Activated CD4-positive, alpha-beta T cell treated with anti-CD3 and anti-CD28 coated beads for 36 hours (primary cell): Measurements from ENCODE around the gene PVR. TPM values are rescaled to one million over a fixed set of nuclear protein-coding genes. Genes with fewer than 3 reads are reported as not detected.

ENCODE experiments used
- ATAC-seq: fragments of 200-7000 bp; cut with Tn5 transposase; one replicate; pipeline ENCODE4 v1.10.0; 2021; ENCODE audit warnings: mild to moderate bottlenecking, moderate library complexity
- CTCF ChIA-PET: fragments of 350-600 bp; sonication (Branson Sonifier 250); formaldehyde crosslinking; loops from one replicate; lab custom pipeline; 2021; ENCODE audit warnings: antibody characterized with exemption; lab: Charles Lee
- POLR2A ChIA-PET: fragments of 350-600 bp; sonication (Branson Sonifier 250); formaldehyde crosslinking; loops from one replicate; lab custom pipeline; 2021; ENCODE audit warnings: antibody characterized with exemption, inconsistent platforms; lab: Charles Lee
- DNase-seq: peaks from one replicate; pipeline ENCODE4 v3.0.0-alpha.2; 2020
- H3K27ac Mint-ChIP-seq: one replicate; pipeline ENCODE4 v1.8.0; 2021; ENCODE audit warnings: mixed read lengths
- H3K27me3 Mint-ChIP-seq: one replicate; pipeline ENCODE4 v1.8.0; 2021; ENCODE audit warnings: mixed read lengths
- H3K36me3 Mint-ChIP-seq: one replicate; pipeline ENCODE4 v1.8.0; 2021; ENCODE audit warnings: low read depth, mixed read lengths
- H3K4me1 Mint-ChIP-seq: one replicate; pipeline ENCODE4 v1.8.0; 2021; ENCODE audit warnings: mixed read lengths
- H3K4me3 Mint-ChIP-seq: one replicate; pipeline ENCODE4 v1.8.0; 2021; ENCODE audit warnings: mild to moderate bottlenecking, moderate library complexity, mixed read lengths
- H3K9me3 Mint-ChIP-seq: one replicate; pipeline ENCODE4 v1.8.0; 2021; ENCODE audit warnings: low read depth, mixed read lengths
- intact Hi-C, 2 experiments: fragments of 100-400 bp; cut with DNase I in 1 of 2; cut with micrococcal nuclease in 1 of 2; formaldehyde crosslinking; loops; one replicate each; pipeline versions ENCODE4 v1.14.2 to v1.15.1; 2022 to 2024; cut with DNase I, micrococcal nuclease
- total RNA-seq, 2 experiments: library from RNA; stranded (reverse); gene quantifications; one replicate each; pipeline ENCODE4 v1.2.3, GENCODE V29; 2021

PVR gene
- total RNA-seq, 2 experiments from 2014 or later, result 10.9 to 11.3 TPM

- CTCF ChIA-PET, result interaction anchor here (0.6 to 6.7 kb wide), 15 partner anchors 9 to 741 kb away, joined by 3 to 66 read pairs (median 4); no protein-coding TSS in a partner anchor
- H3K27me3 Mint-ChIP-seq, result peaks cover 17% of the 10 kb centered on the region
- H3K36me3 Mint-ChIP-seq, result no peaks in the 10 kb centered on the region
- ATAC-seq, result peak; percentile 39
- POLR2A ChIA-PET, result no interaction called here
- H3K9me3 Mint-ChIP-seq, result no peaks in the 10 kb centered on the region
- peaks cover 43% of the 10 kb centered on the region for H3K4me1 Mint-ChIP-seq
- DNase-seq, result peak; percentile 90
- H3K4me3 Mint-ChIP-seq, result no peak overlapping the region
- intact Hi-C loops, result loop anchor here (1.0 to 10.0 kb wide), 6 partner anchors 33 to 262 kb away; partner anchors contain the start of gene NECTIN2 (in 1 of the 2)
- peak overlapping the region; percentile 45 for H3K27ac Mint-ChIP-seq
Measured at GRCh38 chr19:44689290-44690130, 45.8 kb downstream of the PVR start.

GRCh38 chr19:44690131-44690440 is 46.4 kb downstream of the PVR start:
- Mint-ChIP-seq H3K27ac (peak overlapping the region; percentile 45), H3K4me3 (no peak overlapping the region), H3K9me3 (no peaks in the 10 kb centered on the region), H3K27me3 (peaks cover 15% of the 10 kb centered on the region), H3K36me3 (no peaks in the 10 kb centered on the region), H3K4me1 (peaks cover 39% of the 10 kb centered on the region)
- POLR2A ChIA-PET, result interaction anchor here (0.6 kb wide), 1 partner anchor 81 kb away, joined by 5 read pairs; no protein-coding TSS in a partner anchor
- no peak for ATAC-seq
- CTCF ChIA-PET, result interaction anchor here (0.6 to 6.7 kb wide), 11 partner anchors 9 to 741 kb away, joined by 3 to 66 read pairs (median 4); no protein-coding TSS in a partner anchor
- no peak for DNase-seq
- intact Hi-C loops, result loop anchor here in 1 of 2 experiments (10.0 kb wide), 1 partner anchor 155 kb away; the partner anchor contains the start of gene NECTIN2

- POLR2A ChIA-PET, result no interaction called here
- no peak for DNase-seq
- peak overlapping the region; percentile 52 for H3K4me3 Mint-ChIP-seq
- H3K9me3 Mint-ChIP-seq, result no peaks in the 10 kb centered on the region
- H3K27me3 Mint-ChIP-seq, result peaks cover 11% of the 10 kb centered on the region
- H3K4me1 Mint-ChIP-seq, result peaks cover 33% of the 10 kb centered on the region
- peak overlapping the region; percentile 43 for H3K27ac Mint-ChIP-seq
- peak; percentile 42 for ATAC-seq
- intact Hi-C loops, result loop anchor here (1.0 to 10.0 kb wide), 8 partner anchors 38 to 486 kb away; partner anchors contain the start of genes BLOC1S3 (in 1 of the 2), NECTIN2 (in 1 of the 2), TOMM40 (in 1 of the 2) and TRAPPC6A (in 1 of the 2)
- CTCF ChIA-PET, result interaction anchor here (0.6 to 6.7 kb wide), 5 partner anchors 12 to 154 kb away, joined by 3 to 66 read pairs (median 3); partner anchors contain the start of gene NECTIN2
- H3K36me3 Mint-ChIP-seq, result no peaks in the 10 kb centered on the region
Measured at GRCh38 chr19:44692379-44692721, 48.6 kb downstream of the PVR start.

- POLR2A ChIA-PET, result no interaction called here
- Mint-ChIP-seq H3K36me3 (no peaks in the 10 kb centered on the region), H3K27me3 (peaks cover 11% of the 10 kb centered on the region), H3K27ac (peak overlapping the region; percentile 25), H3K4me3 (no peak overlapping the region), H3K4me1 (peaks cover 30% of the 10 kb centered on the region), H3K9me3 (no peaks in the 10 kb centered on the region)
- CTCF ChIA-PET, result interaction anchor here (1.0 to 6.7 kb wide), 4 partner anchors 14 to 78 kb away, joined by 3 to 66 read pairs (median 5); no protein-coding TSS in a partner anchor
- intact Hi-C loops, result loop anchor here in 1 of 2 experiments (10.0 kb wide), 1 partner anchor 151 kb away; the partner anchor contains the start of gene NECTIN2
- ATAC-seq (no peak), DNase-seq (peak; percentile 66)
Measured at GRCh38 chr19:44694184-44694579, 50.5 kb downstream of the PVR start.

GRCh38 chr19:44696939-44697669 is 53.4 kb downstream of the PVR start:
- H3K27ac Mint-ChIP-seq, result no peak overlapping the region
- CTCF ChIA-PET, result interaction anchor here (1.0 kb wide), 1 partner anchor 74 kb away, joined by 3 read pairs; no protein-coding TSS in a partner anchor

GRCh38 chr19:44697670-44698034 is 53.9 kb downstream of the PVR start:
- Mint-ChIP-seq H3K27me3 (peaks cover 11% of the 10 kb centered on the region), H3K4me1 (peaks cover 10% of the 10 kb centered on the region), H3K27ac (no peak overlapping the region), H3K4me3 (no peak overlapping the region), H3K9me3 (no peaks in the 10 kb centered on the region), H3K36me3 (no peaks in the 10 kb centered on the region)
- POLR2A ChIA-PET, result no interaction called here
- ATAC-seq (no peak), DNase-seq (no peak)
- CTCF ChIA-PET, result no interaction called here
- intact Hi-C loops, result loop anchor here in 1 of 2 experiments (10.0 kb wide), 1 partner anchor 147 kb away; the partner anchor contains the start of gene NECTIN2

More at GRCh38 chr19:44696939-44697669, 53.4 kb downstream of the PVR start:
- POLR2A ChIA-PET, result no interaction called here
- no peak for ATAC-seq
- Mint-ChIP-seq H3K9me3 (no peaks in the 10 kb centered on the region), H3K4me3 (no peak overlapping the region), H3K36me3 (no peaks in the 10 kb centered on the region), H3K27me3 (peaks cover 11% of the 10 kb centered on the region), H3K4me1 (peaks cover 15% of the 10 kb centered on the region)
- intact Hi-C loops, result loop anchor here in 1 of 2 experiments (10.0 kb wide), 1 partner anchor 148 kb away; the partner anchor contains the start of gene NECTIN2
- no peak for DNase-seq

- ATAC-seq (no peak), DNase-seq (no peak)
- Mint-ChIP-seq H3K36me3 (no peaks in the 10 kb centered on the region), H3K4me1 (peaks cover 6% of the 10 kb centered on the region), H3K4me3 (no peak within 1 kb of the TSS), H3K27ac (no peak within 1 kb of the TSS), H3K27me3 (peaks cover 11% of the 10 kb centered on the region), H3K9me3 (no peaks in the 10 kb centered on the region)
- ChIA-PET POLR2A (no interaction called here), CTCF (no interaction called here)
- intact Hi-C loops, result loop anchor here in 1 of 2 experiments (10.0 kb wide), 1 partner anchor 146 kb away; the partner anchor contains the start of gene NECTIN2
Measured at GRCh38 chr19:44698492-44699201, 54.9 kb downstream of the PVR start, which contains the start of gene CEACAM16. TSS of gene CEACAM16 (plus strand) at chr19:44699151. CDS start at chr19:44701457, 2,306 bp downstream.

- ChIA-PET POLR2A (no interaction called here), CTCF (interaction anchor here (0.5 to 1.2 kb wide), 3 partner anchors 12 to 121 kb away, joined by 3 to 5 read pairs (median 3); no protein-coding TSS in a partner anchor)
- Mint-ChIP-seq H3K27me3 (peaks cover 8% of the 10 kb centered on the region), H3K4me1 (no peaks in the 10 kb centered on the region), H3K27ac (no peak overlapping the region), H3K4me3 (no peak overlapping the region), H3K36me3 (no peaks in the 10 kb centered on the region), H3K9me3 (no peaks in the 10 kb centered on the region)
- ATAC-seq (no peak), DNase-seq (no peak)
- intact Hi-C loops, result no loop called here
Measured at GRCh38 chr19:44700547-44700946, 56.8 kb downstream of the PVR start.

GRCh38 chr19:44701228-44701627 is 57.5 kb downstream of the PVR start:
- ATAC-seq, result no peak
- Mint-ChIP-seq H3K36me3 (no peaks in the 10 kb centered on the region), H3K27me3 (peaks cover 8% of the 10 kb centered on the region), H3K4me3 (no peak overlapping the region), H3K9me3 (no peaks in the 10 kb centered on the region), H3K27ac (no peak overlapping the region), H3K4me1 (no peaks in the 10 kb centered on the region)
- DNase-seq, result no peak
- CTCF ChIA-PET, result interaction anchor here (0.5 kb wide), 1 partner anchor 121 kb away, joined by 3 read pairs; no protein-coding TSS in a partner anchor
- POLR2A ChIA-PET, result no interaction called here
- intact Hi-C loops, result no loop called here

GRCh38 chr19:44702551-44703176 is 59.0 kb downstream of the PVR start:
- ChIA-PET POLR2A (no interaction called here), CTCF (interaction anchor here (0.9 kb wide), 1 partner anchor 81 kb away, joined by 3 read pairs; no protein-coding TSS in a partner anchor)
- H3K36me3 Mint-ChIP-seq, result no peaks in the 10 kb centered on the region
- intact Hi-C loops, result no loop called here
- no peak overlapping the region for H3K4me3 Mint-ChIP-seq
- no peaks in the 10 kb centered on the region for H3K4me1 Mint-ChIP-seq
- no peaks in the 10 kb centered on the region for H3K9me3 Mint-ChIP-seq
- no peak overlapping the region for H3K27ac Mint-ChIP-seq
- ATAC-seq (no peak), DNase-seq (no peak)
- H3K27me3 Mint-ChIP-seq, result peaks cover 5% of the 10 kb centered on the region
